ENCODE measurements around the gene DNAH8.

The DNAH8 gene

GRCh38 chr6:39026175-39026574 is 311.1 kb downstream of the DNAH8 start:
- DNase-seq: no peak

- DNase-seq: no peak
Measured at GRCh38 chr6:39029156-39030011, 314.3 kb downstream of the DNAH8 start.

- no peak for DNase-seq
Measured at GRCh38 chr6:39035681-39036080, 320.6 kb downstream of the DNAH8 start.

GRCh38 chr6:39037082-39037508 is 322.0 kb downstream of the DNAH8 start:
- DNase-seq: no peak

- DNase-seq: no peak
Measured at GRCh38 chr6:39037707-39038106, 322.6 kb downstream of the DNAH8 start.

GRCh38 chr6:39040080-39040673 is 325.1 kb downstream of the DNAH8 start:
- DNase-seq: no peak

GRCh38 chr6:39041072-39041471 is 326.0 kb downstream of the DNAH8 start:
- no peak for DNase-seq

GRCh38 chr6:39043776-39044175 is 328.7 kb downstream of the DNAH8 start:
- no peak for DNase-seq

- DNase-seq: no peak
Measured at GRCh38 chr6:39044181-39044580, 329.1 kb downstream of the DNAH8 start.

GRCh38 chr6:39047434-39048327 is 332.6 kb downstream of the DNAH8 start:
- no peak for DNase-seq

GRCh38 chr6:39048481-39049399 is 333.6 kb downstream of the DNAH8 start, which contains the start of gene GLP1R:
TSS of gene GLP1R (plus strand) at chr6:39048781. CDS start at chr6:39048841, 60 bp downstream.
- no peak for DNase-seq

GRCh38 chr6:39049575-39050283 is 334.6 kb downstream of the DNAH8 start:
- DNase-seq: no peak

- no peak for DNase-seq
Measured at GRCh38 chr6:39050453-39051112, 335.5 kb downstream of the DNAH8 start.

- no peak for DNase-seq
Measured at GRCh38 chr6:39051399-39052122, 336.4 kb downstream of the DNAH8 start.

- no peak for DNase-seq
Measured at GRCh38 chr6:39053016-39053624, 338.0 kb downstream of the DNAH8 start.

- no peak for DNase-seq
Measured at GRCh38 chr6:39053854-39054576, 338.9 kb downstream of the DNAH8 start.

- no peak for DNase-seq
Measured at GRCh38 chr6:39054577-39055142, 339.5 kb downstream of the DNAH8 start.

GRCh38 chr6:39055661-39056060 is 340.6 kb downstream of the DNAH8 start:
- DNase-seq: no peak

GRCh38 chr6:39056191-39056590 is 341.1 kb downstream of the DNAH8 start:
- DNase-seq: no peak
